Dedifferentiated amniotic fluid mesenchymal stem cell (primary cell): ENCODE results near the gene CCDC141.
A peak's percentile ranks its signal among the peaks of the same experiment; 100 is the strongest.

ENCODE experiments used
- DNase-seq: peaks from one replicate; pipeline ENCODE4 v3.0.0-alpha.2; 2016; ENCODE audit errors: extremely low spot score

The CCDC141 gene

GRCh38 chr2:178865146-178865936, 184.6 kb downstream of the CCDC141 start:
- DNase-seq, result no peak

- no peak for DNase-seq
These were observed 185.9 kb downstream of the CCDC141 start for GRCh38 chr2:178863856-178864620.

GRCh38 chr2:178863130-178863855, 186.6 kb downstream of the CCDC141 start:
- no peak for DNase-seq

GRCh38 chr2:178860551-178860950, 189.4 kb downstream of the CCDC141 start:
- DNase-seq, result no peak

- DNase-seq, result no peak
These were observed 190.2 kb downstream of the CCDC141 start for GRCh38 chr2:178859730-178860129.

- no peak for DNase-seq
These were observed 190.9 kb downstream of the CCDC141 start for GRCh38 chr2:178858896-178859625.

- DNase-seq, result no peak
These were observed 194.8 kb downstream of the CCDC141 start for GRCh38 chr2:178855151-178855550.

GRCh38 chr2:178848335-178848734, 201.6 kb downstream of the CCDC141 start:
- DNase-seq, result no peak

- no peak for DNase-seq
These were observed 203.5 kb downstream of the CCDC141 start for GRCh38 chr2:178846458-178846802.

- peak; percentile 47 for DNase-seq
These were observed 204.1 kb downstream of the CCDC141 start for GRCh38 chr2:178845566-178846457.

- DNase-seq, result no peak
These were observed 205.2 kb downstream of the CCDC141 start for GRCh38 chr2:178844701-178845100.

GRCh38 chr2:178844269-178844668, 205.7 kb downstream of the CCDC141 start:
- DNase-seq, result no peak

GRCh38 chr2:178843697-178844096, 206.2 kb downstream of the CCDC141 start:
- DNase-seq, result no peak

GRCh38 chr2:178836807-178837206, 213.1 kb downstream of the CCDC141 start:
- DNase-seq, result no peak

GRCh38 chr2:178834086-178834485, 215.9 kb downstream of the CCDC141 start:
- DNase-seq, result no peak

GRCh38 chr2:178833382-178833781, 216.6 kb downstream of the CCDC141 start:
- no peak for DNase-seq

- no peak for DNase-seq
These were observed 219.5 kb downstream of the CCDC141 start for GRCh38 chr2:178830451-178830850.

- DNase-seq, result no peak
These were observed 220.0 kb downstream of the CCDC141 start for GRCh38 chr2:178829981-178830380.

- DNase-seq, result no peak
These were observed 220.5 kb downstream of the CCDC141 start for GRCh38 chr2:178829299-178829960.

GRCh38 chr2:178828486-178828881, 221.5 kb downstream of the CCDC141 start:
- no peak for DNase-seq
